Endometrium (tissue), 2 donors: ENCODE data around the gene CLIP1.
A peak's percentile ranks its signal among the peaks of the same experiment; 100 is the strongest.
"Not testable (repeated sequence)": the region's sequence is repeated elsewhere in the genome, so short reads cannot be mapped to it uniquely, and the experiment has no call there.

Experiments used
- FAIRE-seq: peaks from 2 replicates; lab custom pipeline; 2012; peaks lifted over from hg19 to GRCh38; lab: Jason Lieb, UNC
- donor health status: control.
- donor health status: control.

CLIP1 gene

DNA sequence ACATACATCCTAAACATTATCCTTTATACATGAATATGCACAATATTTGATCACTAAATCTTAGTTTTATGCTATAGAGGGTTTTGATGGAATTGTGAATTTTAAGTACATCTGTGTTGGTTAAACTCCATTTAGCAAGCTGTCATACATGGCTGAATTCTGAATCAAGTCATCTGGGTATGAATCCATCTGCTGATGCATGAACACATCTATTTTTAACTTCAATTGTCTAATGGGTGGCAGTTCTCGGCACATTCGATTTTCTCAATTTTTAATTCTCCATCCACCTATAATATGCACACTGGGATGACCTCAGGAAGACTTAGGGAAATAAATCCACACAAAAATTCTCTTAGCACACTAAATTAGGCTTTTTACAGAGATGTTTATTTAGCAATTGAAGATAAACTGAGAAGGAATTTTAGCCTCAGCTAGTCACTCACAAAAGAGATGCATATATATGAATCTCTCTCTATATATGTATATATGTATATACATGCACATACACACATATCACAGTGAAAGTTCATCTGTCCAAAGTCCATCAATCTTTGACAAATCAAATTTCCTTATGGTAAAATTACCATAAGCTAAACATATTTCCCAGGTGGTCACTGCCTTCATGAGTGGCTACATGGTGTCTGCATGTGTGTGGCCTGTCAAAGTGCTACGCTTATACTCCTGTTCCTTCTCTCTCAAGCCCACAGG is 111.7 kb downstream of the CLIP1 start:
- FAIRE-seq, result no peak

DNA sequence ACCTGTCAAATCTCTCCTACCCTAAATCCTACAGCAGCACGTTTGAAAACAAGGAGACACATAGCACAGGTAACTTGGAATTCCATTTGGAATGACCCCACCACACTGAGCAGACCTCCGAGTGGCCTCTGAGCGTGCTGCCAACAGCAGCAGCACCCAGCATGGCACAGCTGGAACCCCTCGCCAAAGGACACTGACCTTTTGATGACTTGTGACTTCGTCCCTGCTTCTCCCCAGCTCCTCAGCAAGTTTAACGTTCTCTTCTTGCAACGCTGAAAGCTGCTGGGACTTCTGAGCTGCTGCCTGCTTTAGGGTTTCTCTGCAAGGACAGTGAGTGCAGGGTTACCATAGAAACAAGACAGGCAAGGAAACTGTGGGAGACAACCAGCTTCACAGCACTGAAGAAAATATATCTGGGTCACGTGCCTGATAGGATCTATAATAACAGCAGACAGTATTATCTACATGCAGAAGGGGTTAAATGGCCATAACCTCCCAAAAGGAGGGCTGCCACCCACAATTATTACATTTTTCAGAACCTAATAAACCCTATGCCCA is 112.8 kb downstream of the CLIP1 start:
- no peak for FAIRE-seq

DNA sequence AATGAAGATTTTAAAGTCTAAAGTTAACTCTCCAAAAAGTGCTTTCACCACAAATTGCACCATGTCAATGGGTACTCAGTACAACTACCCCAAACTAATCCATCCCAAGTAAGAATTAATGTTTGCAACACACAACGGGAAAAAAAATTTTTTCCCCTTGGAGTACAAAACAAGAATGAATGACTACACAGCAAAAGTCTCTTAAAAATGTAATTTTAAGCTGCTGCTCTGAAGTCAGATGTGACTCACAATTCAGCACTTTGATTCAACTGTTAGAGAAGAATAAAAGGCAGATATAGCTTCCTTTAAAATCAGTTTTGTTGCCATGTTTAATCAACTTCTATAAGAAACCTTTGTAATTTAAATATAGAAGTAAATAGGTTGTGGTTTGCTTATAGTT is 113.7 kb downstream of the CLIP1 start:
- FAIRE-seq, result no peak

DNA sequence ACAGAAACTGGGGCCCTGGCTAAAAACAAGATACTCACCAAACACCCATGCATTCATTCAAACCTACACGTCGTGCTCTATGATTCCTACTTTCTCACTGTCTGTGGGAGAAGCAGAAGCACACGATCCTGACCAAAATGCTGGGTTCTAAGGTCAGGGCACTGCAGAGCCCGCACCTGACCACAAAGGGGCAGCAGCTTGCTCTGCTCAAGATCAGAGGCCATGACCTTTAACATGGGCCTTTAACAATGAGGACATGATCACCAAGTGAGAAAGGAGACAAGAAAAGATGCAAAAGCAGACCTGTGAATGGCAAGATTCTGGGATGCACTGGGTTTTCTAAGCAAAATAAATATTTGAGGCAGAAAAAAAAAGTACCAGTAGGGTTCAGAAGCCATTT is 116.1 kb downstream of the CLIP1 start:
- FAIRE-seq, result no peak

GRCh38 chr12:122304924-122305323 is 117.5 kb downstream of the CLIP1 start:
- FAIRE-seq, result no peak

DNA sequence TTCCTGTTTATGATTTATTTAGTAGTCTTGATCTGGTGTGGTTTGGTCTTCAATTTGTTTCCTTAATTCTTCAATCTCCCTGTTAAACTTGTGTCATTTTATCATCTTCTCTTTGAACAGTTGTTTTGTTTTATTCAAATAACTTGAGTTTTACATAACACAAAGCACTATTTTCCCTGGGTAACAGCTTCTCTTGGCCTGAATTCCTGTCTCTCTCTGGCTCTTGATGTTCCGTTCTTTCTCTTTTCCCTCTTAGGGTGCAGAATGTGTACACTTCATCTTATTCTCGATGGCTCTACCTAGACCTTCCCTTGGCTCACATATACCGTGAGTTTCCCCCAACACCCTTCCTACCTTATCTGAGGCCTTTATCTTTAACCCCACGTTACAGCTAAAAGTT is 119.4 kb downstream of the CLIP1 start:
- no peak for FAIRE-seq

- FAIRE-seq, result no peak
These were observed 124.3 kb downstream of the CLIP1 start for GRCh38 chr12:122298071-122298748.

DNA sequence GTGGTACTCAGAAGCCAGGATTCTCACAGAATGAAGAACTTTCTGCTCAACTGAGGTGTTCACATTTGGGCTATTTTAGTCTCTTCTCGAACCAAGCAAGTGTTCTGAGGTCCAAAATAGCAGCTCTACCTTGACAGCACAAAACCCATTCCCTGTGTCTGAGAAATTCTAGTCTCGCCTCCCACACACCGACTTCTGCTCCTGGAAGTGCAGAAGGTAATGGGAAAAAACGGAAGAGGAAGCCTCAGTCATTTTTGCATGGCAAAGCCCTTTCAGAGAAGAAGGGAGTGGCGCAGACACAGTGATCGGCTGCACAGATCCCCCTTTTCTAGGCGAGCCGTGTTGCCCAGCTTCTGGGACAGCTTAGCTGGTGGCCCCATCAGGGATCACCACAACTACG is 125.0 kb downstream of the CLIP1 start:
- FAIRE-seq, result no peak

DNA sequence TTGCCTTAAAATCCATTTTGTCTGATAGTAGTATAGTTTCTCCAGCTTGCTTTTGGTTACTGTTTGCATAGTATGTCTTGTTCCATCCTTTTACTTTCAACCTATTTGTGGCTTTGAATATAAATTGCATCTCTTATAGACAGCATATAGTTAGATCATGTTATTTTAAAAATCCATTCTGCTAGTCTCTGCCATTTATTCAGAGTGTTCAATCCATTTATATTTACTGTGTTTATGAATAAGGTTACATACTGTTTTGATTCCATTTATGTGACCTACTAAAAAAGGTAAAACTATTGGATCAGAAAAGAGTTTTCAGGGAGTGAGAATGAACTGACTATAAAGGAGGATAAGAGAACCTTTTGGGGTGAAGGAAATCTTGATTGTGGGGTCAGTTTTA is 126.6 kb downstream of the CLIP1 start:
- FAIRE-seq, result no peak

DNA sequence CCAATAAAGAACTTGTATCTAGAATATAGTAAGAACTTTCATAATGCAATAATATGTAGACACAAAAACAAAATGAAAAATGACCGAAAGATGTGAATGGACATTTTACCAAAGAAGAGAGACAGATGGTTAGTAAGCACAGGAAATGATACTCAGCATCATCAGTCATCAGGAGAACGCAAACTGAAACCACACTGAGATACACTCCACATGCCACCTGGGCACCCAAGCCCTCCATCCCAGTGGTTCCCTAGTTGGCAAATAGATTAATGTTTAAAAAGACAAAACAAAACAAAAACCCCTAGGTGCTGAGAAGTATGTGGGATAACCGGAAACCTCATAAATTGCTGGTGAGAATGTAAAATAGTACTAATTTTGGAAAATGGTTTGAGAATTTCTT is 129.4 kb downstream of the CLIP1 start:
- no peak for FAIRE-seq

- no peak for FAIRE-seq
These were observed 131.0 kb downstream of the CLIP1 start for GRCh38 chr12:122291431-122291830.

GRCh38 chr12:122283680-122284079 is 138.8 kb downstream of the CLIP1 start:
- no peak for FAIRE-seq

- FAIRE-seq, result no peak
These were observed 140.4 kb downstream of the CLIP1 start for GRCh38 chr12:122282061-122282460.

DNA sequence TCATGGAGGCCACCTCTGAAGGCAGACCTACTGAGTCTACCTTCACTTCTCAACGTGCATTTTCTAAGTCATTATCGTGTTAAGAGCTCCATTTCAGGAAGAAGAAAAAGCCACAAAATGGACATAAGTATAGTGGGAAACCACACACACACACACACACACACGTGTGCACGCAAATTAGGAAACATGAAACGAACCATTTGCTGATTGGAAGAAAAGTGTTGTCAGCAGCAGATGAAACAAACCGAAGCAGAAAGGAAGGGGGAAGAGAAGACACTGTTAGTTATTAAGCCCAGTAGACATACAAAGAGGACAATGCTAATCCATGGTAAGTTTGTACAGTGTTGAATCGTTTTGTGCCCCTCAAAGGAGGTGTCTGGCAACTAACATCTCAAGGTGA is 146.2 kb downstream of the CLIP1 start:
- no peak for FAIRE-seq

- FAIRE-seq, result no peak
These were observed 147.0 kb downstream of the CLIP1 start for GRCh38 chr12:122275459-122275858.

- peak; percentile 64 for FAIRE-seq
These were observed 156.1 kb downstream of the CLIP1 start, which contains the start of gene VPS33A for GRCh38 chr12:122266230-122266901. VPS33A (minus strand) TSS chr12:122266494; CDS start chr12:122266408, 86 bp downstream.

DNA sequence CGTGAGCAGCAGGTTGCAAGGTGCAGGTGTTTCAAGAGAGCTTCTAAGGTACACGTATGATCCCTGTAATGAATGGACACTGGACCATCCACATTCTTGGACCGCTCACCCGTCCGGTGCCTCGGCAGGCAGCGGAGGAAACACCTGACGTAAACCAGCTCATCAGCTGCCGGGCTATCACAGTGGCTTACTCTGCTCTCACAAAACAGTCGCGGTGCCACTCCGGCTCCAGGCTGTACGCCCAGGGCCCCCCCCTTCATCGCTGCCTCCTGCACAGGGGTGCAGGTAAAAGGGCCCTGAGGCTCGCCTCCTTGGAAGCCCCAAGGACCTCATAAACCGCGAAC is 156.6 kb downstream of the CLIP1 start:
- no peak for FAIRE-seq

DNA sequence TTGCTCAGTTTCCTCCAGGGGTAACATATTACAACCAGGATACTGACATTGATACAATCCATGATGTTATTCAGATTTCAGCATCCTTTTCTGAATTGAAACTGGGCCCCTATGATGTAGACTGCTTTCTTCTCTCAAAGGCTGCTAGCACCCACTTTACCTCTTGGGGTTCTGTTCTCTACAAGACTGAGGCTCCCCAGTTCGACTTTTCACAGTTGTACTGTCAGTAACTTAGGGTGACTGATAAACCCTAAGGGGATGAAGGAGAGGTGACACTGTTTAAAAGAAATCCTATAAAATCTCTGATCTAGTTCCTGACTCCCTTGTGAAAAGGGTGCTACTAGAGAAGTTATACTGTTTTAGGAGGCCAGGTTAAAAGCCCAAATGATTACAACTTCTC is 157.0 kb downstream of the CLIP1 start:
- FAIRE-seq, result no peak

DNA sequence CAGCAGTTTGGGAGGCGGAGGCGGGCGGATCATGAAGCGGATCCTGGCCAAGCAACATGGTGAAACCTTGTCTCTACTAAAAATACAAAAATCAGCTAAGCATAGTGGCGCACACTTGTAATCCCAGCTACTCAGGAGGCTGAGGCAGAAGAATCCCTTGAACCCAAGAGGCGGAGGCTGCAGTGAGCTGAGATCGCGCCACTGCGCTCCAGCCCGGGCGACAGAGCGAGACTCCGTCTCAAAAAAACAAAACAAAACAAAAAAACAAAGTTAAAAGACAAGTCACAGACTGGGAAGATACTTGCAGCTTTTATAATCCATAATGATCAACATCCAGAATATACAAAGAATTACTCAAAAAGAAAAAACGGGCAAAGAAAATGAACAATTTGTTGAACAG is 161.7 kb downstream of the CLIP1 start:
- not testable (repeated sequence) for FAIRE-seq

- FAIRE-seq, result not testable (repeated sequence)
These were observed 163.5 kb downstream of the CLIP1 start for GRCh38 chr12:122258939-122259338.

- FAIRE-seq, result not testable (repeated sequence)
These were observed 164.0 kb downstream of the CLIP1 start for GRCh38 chr12:122258462-122258861.

GRCh38 chr12:122250536-122250935 is 171.9 kb downstream of the CLIP1 start:
- FAIRE-seq, result no peak

DNA sequence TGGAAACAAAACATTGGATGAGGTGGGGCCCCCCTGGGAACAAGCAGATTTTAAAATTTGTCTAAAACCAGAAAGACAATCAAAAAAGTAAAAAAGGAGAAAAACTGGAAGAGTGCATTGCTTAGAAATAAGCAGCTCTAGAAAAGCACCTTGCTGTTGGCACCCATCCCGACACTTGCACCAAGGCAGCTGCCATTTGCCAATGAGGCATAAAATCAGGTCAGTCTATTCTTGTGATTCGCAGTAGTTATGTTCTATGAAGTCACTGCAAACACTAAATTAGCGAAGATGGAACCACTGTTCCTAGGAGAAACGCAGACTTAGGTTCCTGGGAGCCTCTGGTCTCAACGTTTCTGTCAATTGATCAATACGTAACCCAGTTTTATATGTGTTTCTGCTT is 172.4 kb downstream of the CLIP1 start:
- FAIRE-seq, result no peak
